Limb (tissue), 2 donors: Measurements from ENCODE around the gene THOP1.
A peak's percentile ranks its signal among the peaks of the same experiment; 100 is the strongest.

Experiments
- DNase-seq, 2 donors: peaks; one replicate each; pipeline ENCODE4 v3.0.0-alpha.2; 2016; ENCODE audit errors: extremely low spot score in 2 of 2

The THOP1 gene

DNA sequence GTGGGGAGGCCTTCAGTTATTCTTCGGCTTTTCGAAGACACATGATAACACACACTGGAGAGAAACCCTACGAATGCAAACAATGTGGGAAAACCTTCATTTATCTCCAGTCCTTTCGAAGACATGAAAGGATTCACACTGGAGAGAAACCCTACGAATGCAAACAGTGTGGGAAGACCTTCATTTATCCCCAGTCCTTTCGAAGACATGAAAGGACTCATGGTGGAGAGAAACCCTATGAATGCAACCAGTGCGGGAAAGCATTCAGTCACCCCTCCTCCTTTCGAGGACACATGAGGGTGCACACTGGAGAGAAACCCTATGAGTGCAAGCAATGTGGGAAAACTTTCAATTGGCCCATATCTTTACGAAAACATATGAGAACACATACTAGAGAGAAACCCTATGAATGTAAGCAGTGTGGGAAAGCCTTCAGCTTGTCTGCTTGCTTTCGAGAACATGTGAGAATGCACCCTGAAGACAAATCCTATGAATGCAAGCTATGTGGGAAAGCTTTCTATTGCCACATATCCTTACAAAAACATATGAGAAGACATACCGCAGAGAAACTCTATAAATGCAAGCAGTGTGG is 67.8 kb downstream of the THOP1 start:
- no peak for DNase-seq

- no peak for DNase-seq
Measured at GRCh38 chr19:2854849-2855248, 69.5 kb downstream of the THOP1 start.

DNA sequence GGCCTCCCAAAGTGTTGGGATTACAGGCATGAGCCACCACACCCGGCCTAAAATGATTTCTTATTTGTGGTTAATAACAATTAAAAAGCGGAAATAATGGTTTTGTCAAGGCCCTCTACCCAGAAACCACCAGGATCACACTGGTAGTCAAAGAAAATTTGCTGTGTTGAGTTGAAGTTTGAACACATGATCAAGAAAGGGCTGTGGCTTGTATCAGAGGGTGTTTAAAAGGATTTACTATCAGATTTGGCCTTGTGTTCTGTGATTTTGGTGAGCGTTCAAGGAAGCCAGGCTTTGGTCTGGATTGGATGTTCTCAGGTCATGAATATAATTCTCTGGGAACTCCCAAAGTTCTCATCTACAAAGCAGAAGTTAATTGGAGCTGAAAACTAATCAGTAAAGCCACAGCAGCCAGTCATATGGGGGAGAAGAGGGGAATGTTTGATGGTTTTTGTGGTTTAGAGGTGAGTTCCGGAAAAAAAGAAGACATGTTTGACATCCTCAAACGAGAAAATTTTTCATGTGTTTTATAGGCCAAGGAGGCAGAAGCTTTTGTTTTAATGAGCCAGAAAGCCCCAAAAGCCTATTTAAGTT is 71.3 kb downstream of the THOP1 start:
- DNase-seq: no peak

- no peak for DNase-seq
Measured at GRCh38 chr19:2858864-2859263, 73.6 kb downstream of the THOP1 start.

DNA sequence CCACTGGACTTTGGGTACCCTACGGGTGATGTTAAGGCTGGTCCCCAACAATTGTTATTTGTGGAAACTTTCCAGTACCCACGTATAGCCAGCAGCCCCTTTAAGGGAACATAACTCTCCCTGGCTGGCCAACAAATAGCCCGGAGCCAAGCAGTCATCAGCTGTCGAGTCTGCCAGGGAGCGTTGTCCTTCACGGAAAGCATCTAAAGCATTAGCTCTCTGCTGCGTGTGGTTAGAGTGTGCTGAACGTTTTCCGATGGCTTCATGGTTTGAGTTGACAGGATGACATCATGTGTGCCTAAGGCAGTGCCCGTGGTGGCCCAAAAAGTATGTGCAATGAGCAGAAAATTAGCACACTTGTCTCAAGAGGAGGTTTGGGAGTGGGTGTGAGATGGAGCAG is 78.5 kb downstream of the THOP1 start:
- peak in 1 of 2 donors; percentile 27 for DNase-seq
